GM21390 (cell line): ENCODE data around the gene RGS3.

Experiments used
- ATAC-seq: cut with Tn5 transposase; IDR thresholded peaks from one replicate; pipeline ENCODE4 v1.9.1; 2021; ENCODE audit not compliant: unreplicated experiment

The RGS3 gene

DNA sequence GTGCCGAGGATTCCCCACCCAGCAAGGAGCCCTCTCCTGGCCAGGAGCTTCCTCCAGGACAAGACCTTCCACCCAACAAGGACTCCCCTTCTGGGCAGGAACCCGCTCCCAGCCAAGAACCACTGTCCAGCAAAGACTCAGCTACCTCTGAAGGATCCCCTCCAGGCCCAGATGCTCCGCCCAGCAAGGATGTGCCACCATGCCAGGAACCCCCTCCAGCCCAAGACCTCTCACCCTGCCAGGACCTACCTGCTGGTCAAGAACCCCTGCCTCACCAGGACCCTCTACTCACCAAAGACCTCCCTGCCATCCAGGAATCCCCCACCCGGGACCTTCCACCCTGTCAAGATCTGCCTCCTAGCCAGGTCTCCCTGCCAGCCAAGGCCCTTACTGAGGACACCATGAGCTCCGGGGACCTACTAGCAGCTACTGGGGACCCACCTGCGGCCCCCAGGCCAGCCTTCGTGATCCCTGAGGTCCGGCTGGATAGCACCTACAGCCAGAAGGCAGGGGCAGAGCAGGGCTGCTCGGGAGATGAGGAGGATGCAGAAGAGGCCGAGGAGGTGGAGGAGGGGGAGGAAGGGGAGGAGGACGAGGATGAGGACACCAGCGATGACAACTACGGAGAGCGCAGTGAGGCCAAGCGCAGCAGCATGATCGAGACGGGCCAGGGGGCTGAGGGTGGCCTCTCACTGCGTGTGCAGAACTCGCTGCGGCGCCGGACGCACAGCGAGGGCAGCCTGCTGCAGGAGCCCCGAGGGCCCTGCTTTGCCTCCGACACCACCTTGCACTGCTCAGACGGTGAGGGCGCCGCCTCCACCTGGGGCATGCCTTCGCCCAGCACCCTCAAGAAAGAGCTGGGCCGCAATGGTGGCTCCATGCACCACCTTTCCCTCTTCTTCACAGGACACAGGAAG is 120.2 kb downstream of the RGS3 start:
- ATAC-seq, result no peak

DNA sequence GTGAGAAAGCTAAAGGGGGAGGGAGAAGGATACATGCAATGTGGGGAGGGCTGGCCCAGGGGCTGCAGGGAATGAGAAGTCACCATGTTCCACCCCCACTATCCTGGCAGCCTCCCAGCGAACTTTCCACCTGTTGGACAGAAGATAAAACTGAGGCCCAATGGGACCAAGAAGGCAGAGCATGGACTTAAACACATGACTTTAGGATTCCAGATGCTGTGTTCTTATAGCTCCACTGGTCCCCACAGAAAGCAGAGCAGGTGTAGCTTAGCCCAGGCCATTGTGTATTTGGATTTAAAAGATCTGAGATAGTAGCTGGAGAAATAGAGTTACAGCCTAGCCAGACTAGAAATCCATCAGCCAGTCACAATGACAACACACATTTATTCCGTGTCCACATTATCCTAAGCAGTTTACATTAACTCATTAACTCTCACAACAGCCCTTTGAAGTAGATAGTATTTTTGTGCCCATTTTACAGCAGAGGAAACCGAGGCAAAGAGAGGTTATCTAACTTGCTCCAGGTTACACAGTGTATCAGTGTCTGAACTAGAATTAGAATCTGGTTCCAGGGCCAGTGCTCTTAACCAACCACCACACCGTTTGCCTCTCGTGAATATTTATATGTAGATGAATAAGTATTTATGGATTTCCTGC is 121.0 kb downstream of the RGS3 start:
- no peak for ATAC-seq

DNA sequence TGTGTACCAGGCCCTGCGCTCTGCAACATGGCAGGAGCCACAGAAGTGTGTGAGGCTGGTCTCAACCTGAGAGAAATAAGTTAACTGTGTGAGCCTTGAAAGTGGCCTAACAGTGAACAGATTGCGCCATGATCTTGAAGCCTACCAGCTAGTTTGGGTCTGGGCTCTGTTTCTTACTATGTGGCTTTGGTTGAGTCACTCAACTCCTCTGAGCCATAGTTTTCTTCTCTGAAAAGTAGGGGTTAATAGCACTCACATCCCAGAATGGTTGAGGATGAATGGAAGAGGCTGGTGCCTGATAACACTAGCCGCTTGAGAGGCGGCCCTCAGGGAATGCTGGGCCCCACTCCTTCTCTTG is 121.5 kb downstream of the RGS3 start:
- no peak for ATAC-seq

DNA sequence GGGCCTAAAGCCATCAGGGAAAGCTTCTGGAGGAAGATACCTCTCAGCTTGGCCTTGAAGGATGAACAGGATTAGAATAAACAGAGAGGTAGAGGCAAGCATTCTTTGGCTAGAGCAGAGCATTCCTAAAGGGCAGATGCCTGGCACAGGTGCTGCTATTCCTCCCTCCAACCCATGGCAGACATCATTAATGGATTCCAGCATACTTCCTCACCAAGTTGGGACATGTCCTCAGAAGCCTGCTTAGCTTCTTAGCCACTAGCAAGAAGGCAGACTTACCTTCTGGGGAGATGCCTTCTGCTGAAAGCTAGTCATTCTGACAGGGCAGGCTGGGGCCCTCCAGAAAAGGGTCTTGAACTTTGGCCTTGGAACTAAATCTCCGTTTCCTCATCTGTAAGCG is 122.0 kb downstream of the RGS3 start:
- ATAC-seq, result no peak

DNA sequence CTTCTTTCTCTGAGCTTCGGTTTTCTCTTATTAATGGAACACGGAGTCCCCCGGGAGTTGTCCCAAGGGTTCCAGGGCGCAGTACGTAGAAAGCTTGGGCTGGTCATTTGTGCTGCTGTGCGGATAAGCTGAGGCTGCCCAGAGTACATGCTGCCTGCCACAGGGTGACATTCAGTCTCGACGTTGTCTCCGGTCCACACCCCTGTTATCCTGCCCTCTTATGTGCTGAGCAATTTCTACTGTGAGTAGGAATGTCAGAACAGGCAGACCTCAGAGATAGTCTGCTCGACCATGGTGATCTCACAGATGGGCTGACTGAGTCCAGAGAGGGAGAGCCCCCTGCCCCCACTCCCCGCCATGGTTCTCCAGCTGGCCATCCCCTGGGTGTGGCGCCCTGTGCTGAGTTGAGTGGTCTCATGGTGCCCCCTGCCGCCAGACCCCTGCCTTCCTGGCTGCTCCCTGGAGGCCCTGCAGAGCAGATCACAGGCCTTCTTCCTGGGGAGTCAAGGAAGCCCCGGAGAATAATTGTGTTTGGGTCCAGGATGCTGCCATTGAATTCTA is 124.0 kb downstream of the RGS3 start:
- no peak for ATAC-seq

DNA sequence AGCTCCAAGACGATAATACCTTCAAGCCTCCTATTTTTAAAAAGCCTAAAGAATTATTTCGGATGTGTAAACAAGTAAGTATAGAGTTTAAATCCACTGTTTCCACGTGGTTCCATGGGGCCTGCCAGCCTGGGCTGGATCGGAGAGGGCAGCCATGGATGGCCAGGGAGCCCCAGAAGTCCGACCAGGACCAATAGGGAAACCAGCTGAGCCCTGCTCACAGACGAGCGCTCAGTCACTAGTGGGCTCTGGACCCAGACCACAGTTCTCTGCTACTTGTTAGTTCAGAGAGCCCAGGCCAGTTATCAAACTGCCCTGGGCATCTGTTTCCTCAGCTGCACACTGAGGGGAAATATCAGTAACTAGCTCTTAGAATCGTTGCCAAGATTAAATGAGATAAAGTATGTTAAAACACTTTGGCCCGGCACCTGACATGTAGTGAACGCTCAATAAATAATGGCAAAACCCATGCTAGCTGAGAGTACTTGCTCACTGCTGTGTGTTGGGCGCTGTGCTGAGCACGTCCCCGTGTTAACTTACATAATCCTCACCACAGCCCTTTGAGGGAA is 124.8 kb downstream of the RGS3 start:
- no peak for ATAC-seq

DNA sequence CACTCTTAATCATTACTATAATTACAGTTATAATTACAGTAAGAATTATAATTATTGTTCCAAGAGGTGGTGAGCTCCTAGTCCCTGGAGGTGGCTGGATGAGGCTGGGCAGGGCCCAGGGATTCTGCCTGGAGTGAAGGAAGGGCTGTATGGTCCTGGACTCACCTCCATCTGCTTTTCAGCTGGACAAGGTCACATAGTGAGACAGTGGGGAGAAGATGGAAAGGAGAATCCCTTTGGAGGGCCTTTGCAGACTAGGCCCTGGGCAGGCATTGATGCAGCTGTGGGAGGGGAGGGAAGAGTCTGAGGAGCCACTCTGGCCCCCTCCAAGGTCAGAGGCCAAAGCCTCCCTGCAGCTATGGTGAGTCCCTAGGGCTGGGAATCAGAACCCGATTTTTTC is 125.4 kb downstream of the RGS3 start:
- no peak for ATAC-seq

DNA sequence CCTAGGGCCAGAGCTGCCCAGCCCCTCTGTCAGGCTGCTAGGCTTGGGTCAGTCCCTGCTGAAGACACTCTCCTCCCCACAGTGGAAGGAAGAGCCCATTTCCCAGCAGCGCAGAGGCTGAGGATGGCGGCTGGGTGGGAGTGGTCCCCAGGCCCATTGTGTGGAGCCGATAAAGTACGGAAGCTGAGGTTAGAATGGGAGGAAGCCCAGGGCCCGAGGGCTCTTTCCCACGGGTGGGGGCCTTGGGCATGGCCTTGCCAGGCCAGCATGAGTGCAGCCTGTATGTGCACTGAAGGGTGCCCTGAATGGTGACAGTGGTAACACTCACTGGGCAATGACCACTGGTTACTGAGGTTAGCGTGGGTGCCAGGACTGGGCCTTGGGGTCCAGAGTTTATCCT is 125.9 kb downstream of the RGS3 start:
- no peak for ATAC-seq

DNA sequence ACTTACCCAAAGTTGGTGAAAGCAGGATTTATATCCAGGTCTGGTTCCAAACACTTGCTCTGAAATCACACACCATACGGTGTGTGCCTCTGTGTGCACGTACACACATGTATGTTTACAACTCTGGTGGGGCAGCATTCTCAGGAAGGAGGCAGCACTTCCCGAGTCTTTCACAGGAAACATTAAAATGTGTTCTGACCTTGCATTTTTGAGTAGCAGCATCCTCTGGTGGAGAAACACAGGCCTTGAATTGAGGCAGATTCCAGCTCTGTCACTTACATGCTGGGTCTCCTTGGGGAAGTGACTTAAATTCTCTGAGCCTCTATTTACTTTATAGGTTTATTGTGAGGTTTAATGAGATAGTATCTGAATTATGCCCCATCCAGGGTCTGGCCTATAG is 126.4 kb downstream of the RGS3 start:
- ATAC-seq, result no peak

DNA sequence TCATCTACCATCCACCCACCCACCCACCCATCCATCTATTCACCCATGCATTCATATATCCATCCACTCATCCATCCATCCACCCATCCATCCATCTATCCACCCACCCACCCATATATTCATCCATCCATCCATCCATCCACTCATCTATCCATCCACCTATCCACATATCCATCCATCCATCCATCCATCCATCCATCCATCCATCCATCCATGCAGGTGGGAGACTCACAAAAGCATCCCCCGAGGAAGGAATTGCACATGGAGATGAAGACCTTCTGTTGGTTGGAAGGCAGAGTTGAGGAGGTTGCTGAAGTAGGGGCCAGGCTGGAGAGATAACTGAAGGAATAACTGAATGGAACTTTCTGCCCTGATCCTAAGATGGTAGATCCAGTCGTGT is 126.9 kb downstream of the RGS3 start:
- no peak for ATAC-seq

DNA sequence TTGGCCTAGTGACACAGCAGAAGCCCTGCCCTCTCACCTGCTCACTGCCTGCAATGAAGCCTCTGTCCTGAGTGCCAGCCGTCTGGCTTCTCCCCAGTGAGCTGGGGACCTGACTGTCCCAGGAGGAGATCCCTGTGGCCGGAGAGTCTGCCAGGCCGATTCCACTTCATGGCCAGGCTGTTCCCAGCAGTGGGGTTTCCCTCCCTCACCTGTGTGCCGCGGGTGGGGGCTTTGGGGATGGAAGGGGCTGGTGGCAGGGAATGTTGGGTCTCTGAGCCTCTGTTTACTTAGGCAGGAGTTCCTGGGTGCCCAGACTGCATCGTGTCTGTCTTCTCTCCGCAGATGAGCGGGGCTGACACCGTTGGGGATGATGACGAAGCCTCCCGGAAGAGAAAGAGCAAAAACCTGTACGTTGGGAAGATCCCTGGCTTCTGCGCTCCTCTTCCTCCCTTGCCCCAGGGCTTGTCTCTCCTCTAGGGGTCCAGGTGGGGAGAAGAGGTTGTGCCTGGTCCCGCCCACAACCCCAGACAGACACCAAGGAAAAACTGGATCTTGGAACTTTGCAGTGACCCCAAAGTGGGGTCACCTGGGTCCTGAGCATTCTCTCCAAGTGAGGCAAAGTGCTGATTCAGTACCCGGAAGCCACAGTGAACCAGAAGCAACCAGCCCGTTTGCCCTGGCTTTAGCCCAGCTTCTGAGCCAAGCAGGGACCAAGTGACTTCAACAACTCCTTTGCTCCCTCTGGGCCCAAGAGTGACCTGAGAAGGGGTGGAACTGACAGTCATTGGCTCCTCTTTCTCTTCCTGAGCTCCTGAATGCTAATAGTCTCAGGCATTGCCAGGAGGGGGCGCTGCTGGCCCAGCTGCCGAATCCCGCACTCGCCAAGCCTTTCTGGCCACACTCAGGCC is 127.7 kb downstream of the RGS3 start:
- ATAC-seq, result peak; percentile 37

DNA sequence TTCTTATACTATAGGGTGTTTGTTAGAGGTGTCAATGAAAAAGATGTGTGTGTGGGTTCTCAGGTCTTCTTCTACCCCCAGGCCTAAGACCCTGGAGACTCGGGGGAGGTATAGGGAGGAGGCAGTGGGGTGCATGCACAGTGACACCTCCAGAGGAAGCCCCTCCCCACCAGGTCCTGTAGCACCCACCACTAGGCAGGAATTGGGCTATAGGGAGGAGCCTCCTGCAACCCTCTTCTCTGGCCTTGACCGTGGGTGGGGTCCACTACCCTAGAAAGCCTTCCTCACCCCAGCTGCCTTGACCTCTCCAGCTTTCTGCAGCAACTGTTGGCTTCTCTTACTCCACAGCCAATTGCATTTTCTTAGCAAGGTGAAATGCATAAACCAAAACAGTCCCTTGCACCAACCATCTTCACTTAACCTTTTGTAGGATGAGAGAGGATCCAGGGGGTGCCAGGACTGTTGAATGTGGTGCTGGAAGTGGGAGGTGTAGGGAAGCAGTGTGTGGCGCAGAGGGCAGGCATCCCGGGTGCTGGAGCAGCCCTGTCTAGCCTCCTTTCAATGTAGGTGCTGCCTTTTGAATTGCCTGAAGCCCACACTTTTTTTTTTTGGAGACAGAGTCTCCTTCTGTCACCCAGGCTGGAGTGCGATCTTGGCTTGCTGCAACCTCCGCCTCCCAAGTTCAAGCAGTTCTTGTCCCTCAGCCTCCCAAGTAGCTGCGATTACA is 128.5 kb downstream of the RGS3 start:
- no peak for ATAC-seq

DNA sequence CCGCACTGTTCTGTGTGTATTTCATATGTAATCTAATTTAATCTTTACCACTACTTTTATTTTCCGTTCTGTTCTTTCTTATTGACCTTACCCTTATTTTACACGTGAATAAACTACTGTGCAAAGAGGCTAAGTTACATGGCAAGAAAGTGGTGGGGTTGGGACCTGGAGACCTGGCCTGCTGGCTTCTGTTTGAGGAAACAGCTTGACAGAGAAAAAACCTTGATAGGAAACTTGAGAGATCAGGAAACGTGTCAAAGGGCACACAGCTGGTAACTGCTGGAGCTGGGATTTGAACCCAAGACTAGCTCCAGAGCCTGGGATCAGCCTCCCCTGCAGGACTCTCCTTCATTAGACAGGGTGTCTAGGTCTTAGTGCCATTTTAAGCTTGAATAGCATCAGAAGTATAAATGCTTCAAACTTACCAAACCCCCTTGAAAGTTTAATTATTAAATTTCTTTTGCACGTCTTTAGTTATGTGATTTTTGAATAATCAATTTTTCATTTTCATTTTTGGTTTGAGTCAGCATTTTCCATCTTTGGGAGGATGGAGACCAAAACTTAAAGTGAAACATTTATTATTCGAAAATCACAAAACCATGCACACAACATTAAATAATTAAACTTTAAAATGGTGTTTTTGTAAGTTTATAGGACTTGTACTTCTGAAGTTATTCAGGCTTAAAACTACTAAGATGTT is 129.5 kb downstream of the RGS3 start:
- ATAC-seq, result peak; percentile 28

DNA sequence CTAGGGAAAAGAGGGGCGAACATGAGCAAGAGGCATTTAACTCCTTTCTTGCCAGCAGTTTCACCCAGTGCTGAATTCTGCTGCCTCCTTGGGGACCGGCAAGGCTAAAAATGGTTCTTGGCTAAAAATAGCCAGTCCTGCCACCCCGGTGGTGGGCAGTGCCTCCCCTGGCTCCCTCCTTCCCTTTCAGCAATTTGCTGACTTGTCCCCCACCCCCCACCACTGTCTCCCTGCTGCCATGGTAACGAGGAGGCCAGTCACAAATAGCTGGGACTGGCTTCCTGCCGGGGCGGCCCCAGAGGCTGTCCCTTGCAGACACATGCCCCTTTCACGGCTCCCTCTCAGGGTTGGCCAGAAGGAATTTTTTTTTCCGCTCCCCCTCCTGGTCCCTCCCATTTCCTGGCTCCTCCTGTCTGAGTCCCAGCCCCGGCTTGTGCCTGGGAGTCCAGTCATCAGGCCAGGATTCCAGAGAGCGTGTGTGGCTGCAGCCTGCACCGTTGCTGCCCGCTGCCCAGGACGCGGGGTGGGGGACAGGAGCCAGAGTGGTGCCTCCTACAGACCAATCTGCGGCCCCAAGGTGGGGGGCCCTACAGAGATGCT is 130.3 kb downstream of the RGS3 start:
- ATAC-seq, result peak; percentile 77

DNA sequence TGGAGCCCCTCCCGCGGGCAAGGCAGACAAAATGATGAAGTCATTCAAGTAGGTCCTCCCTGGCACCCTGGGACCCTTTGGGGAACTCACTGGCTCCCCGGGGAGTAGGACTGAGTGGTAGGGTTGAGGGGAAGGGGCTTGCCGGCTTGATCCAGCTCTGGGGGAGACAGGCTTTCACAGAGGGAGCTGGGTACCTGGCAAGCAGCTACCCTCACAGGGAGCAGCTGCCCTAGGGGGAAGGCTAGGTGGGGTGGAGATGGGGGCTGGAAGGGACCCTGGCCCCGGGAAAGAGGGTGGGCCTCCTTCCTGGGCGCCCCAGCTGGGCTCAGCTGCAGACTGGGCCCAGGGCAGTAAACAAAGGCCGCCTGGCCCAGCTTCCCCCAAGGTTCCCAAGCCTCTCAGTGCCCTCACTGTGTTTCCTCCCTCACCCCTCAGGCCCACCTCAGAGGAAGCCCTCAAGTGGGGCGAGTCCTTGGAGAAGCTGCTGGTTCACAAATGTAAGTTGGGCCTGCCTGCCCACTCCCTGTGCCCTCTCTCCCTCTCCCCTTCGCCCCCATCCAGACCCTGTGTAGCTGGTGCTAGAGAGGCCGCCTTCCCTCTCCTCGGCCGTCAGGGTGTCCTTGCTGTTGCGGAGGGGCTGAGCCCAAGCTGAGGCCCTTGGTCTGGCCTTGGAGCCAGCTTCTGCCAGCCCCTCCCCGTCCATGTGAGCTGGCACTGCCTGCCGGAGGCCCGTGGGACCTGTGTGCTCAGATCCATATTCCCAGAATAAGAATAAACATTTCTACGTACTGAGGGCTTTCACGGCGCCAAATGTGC is 131.2 kb downstream of the RGS3 start:
- no peak for ATAC-seq

DNA sequence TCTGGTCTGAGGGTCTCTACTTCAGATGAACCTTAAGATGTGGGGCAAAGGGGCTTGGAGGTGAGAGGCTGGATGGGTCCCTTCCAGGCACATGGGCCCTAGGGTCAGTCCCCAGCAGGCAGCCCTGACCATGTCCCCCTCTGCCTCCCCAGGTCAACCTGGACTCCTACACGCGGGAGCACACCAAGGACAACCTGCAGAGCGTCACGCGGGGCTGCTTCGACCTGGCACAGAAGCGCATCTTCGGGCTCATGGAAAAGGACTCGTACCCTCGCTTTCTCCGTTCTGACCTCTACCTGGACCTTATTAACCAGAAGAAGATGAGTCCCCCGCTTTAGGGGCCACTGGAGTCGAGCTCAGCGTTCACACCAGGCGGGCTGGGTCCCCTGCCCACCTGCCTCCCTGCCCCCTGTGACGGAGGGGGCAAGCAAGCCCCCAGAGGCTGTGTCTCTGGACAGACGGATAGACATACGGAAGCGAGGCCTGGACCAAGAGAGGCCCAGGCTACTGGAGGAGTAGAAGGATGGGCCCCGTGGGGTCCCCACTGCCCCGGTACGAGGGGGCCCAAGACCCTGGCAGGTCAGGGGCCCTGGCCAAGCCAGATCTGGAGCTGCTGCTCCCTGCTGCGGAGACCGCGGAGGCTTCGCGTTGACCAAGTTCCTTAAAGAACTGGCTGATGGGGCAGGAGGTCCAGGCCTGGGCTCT is 133.2 kb downstream of the RGS3 start:
- ATAC-seq, result no peak

DNA sequence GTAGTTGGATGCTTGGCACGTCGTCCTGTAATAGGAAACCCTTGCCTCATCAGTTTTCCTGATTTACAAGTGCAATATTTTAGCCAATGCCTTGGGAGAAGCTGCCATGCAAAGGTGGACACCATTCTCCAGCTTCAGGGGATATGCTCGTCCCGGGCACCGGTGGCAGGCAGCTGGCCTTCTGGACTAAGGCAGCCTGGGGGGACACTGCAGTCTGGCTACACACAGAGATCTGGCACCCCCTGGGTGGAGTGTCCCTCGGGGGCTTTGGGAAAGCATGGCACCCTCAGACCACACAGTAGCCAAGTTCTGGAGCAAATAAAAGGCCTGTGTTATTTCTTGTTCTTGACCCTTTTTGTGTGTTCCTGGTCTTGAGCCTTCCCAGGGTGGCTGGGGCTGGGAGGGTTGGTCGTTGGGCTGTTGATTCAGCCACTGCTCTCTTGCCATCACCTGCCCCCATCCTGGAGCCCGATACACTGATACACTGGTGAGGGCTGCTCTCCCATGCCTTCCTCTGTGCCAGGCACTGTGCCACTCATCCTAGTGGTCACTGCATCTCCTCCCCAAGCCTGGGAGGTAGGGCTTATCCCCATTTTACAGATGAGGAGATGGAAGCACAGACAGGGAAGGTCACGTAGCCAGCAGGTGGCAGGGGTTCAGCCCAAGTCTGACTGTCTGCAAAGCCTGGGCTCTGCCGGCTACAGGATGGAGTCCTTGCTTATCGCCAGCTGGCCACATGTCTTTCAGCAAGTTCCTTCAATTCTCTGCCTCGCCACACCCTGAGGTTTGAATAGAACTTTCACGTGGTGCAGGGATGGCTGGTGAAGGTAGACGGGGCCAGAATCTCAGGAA is 134.1 kb downstream of the RGS3 start:
- no peak for ATAC-seq
